ENCODE results near the gene ADGRD1.

ADGRD1 gene

GRCh38 chr12:130969223-130969622 is 15.5 kb downstream of the ADGRD1 start:
- DNase-seq (ENCODE audit: low read depth in 2 of 2): no peak
- TF ChIP-seq CTCF (IDR thresholded peaks at IDR 0.05; ENCODE audit: low read depth, low read length): no peak
- no peak overlapping the region for H3K4me3 ChIP-seq (replicated peaks in 1 of 2; ENCODE audit: low read depth in 2 of 2, low read length in 2 of 2)

GRCh38 chr12:130970165-130970907 is 16.6 kb downstream of the ADGRD1 start:
- no peak for DNase-seq (ENCODE audit: low read depth in 2 of 2)
- no peak overlapping the region for H3K4me3 ChIP-seq (replicated peaks in 1 of 2; ENCODE audit: low read depth in 2 of 2, low read length in 2 of 2)
- TF ChIP-seq CTCF (IDR thresholded peaks at IDR 0.05; ENCODE audit: low read depth, low read length): no peak

- no peak overlapping the region for H3K4me3 ChIP-seq (replicated peaks in 1 of 2; ENCODE audit: low read depth in 2 of 2, low read length in 2 of 2)
- TF ChIP-seq CTCF (IDR thresholded peaks at IDR 0.05; ENCODE audit: low read depth, low read length): no peak
- DNase-seq (ENCODE audit: low read depth in 2 of 2): no peak
These were observed 17.2 kb downstream of the ADGRD1 start for GRCh38 chr12:130970908-130971233.

- no peak for DNase-seq (ENCODE audit: low read depth in 2 of 2)
- no peak for TF ChIP-seq CTCF (IDR thresholded peaks at IDR 0.05; ENCODE audit: low read depth, low read length)
- H3K4me3 ChIP-seq (replicated peaks in 1 of 2; ENCODE audit: low read depth in 2 of 2, low read length in 2 of 2): no peak overlapping the region
These were observed 18.3 kb downstream of the ADGRD1 start for GRCh38 chr12:130971925-130972585.

DNA sequence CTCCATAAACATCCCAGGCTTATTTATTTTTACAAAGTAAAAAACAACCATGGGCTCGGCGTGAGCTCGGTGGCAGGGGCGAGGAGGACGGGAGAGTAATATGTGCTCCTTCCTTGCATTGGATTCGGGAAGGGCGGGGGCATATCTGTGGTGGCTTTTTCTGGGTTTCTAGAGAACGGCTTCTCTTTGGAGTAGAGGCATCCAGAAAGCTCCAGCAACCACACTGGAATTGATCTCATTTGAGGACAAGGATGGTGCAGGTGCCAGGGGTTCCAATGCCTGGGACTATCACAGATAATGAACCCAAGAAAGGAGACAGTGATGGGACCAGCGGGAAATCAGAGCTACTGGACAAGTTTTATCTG is 18.9 kb downstream of the ADGRD1 start:
- no peak for TF ChIP-seq CTCF (IDR thresholded peaks at IDR 0.05; ENCODE audit: low read depth, low read length)
- H3K4me3 ChIP-seq (replicated peaks in 1 of 2; ENCODE audit: low read depth in 2 of 2, low read length in 2 of 2): no peak overlapping the region
- DNase-seq (ENCODE audit: low read depth in 2 of 2): no peak

GRCh38 chr12:130973109-130973508 is 19.4 kb downstream of the ADGRD1 start:
- H3K4me3 ChIP-seq (replicated peaks in 1 of 2; ENCODE audit: low read depth in 2 of 2, low read length in 2 of 2): no peak overlapping the region
- DNase-seq (ENCODE audit: low read depth in 2 of 2): no peak
- no peak for TF ChIP-seq CTCF (IDR thresholded peaks at IDR 0.05; ENCODE audit: low read depth, low read length)

All from cardiac fibroblast (primary cell).